ENCODE results near the gene INTS12.
A peak's percentile ranks its signal among the peaks of the same experiment; 100 is the strongest.

The INTS12 gene

GRCh38 chr4:105637408-105638176 is 70.9 kb downstream of the INTS12 start:
- no peaks in the 10 kb centered on the region for H3K9me3 ChIP-seq (ENCODE audit: control insufficient read depth, low read length)
- H3K27ac ChIP-seq (ENCODE audit: low read length, poor library complexity, severe bottlenecking): no peak overlapping the region
- H3K18ac ChIP-seq (ENCODE audit: low read depth in 1 of 2, low read length in 2 of 2): no peak overlapping the region
- H3K4ac ChIP-seq (ENCODE audit: low read depth in 1 of 2, low read length in 2 of 2): no peak overlapping the region
- peak; percentile 46 for DNase-seq
- no peaks in the 10 kb centered on the region for H3K27me3 ChIP-seq (ENCODE audit: control insufficient read depth in 1 of 2, insufficient read depth in 1 of 2, low read length in 2 of 2)
- H2BK120ac ChIP-seq (ENCODE audit: low read depth, low read length): no peak overlapping the region
- no peak overlapping the region for H3K4me3 ChIP-seq (ENCODE audit: insufficient read depth in 1 of 2, low read depth in 1 of 2, low read length in 2 of 2)
- H2AK5ac ChIP-seq (ENCODE audit: low read length, severe bottlenecking): no peak overlapping the region
- no peaks in the 10 kb centered on the region for H3K79me1 ChIP-seq (replicated peaks; ENCODE audit: low read length, poor library complexity, severe bottlenecking)
- H2AFZ ChIP-seq (ENCODE audit: low read depth, low read length): no peak overlapping the region
- H3K4me1 ChIP-seq (ENCODE audit: control insufficient read depth, insufficient read depth, low read depth, low read length): no peaks in the 10 kb centered on the region
- no peak overlapping the region for H3K4me2 ChIP-seq (ENCODE audit: low read length, poor library complexity, severe bottlenecking)
- no peaks in the 10 kb centered on the region for H3K36me3 ChIP-seq (ENCODE audit: control insufficient read depth in 1 of 2, insufficient read depth in 2 of 2, low read depth in 1 of 2, low read length in 2 of 2)
- H4K91ac ChIP-seq (ENCODE audit: low read length): no peak overlapping the region
- 81% methylated on average over 4 of the region's 4 CpGs for WGBS
- H3K14ac ChIP-seq (ENCODE audit: low read length in 2 of 2): no peak overlapping the region
- no peak overlapping the region for H3K23ac ChIP-seq (ENCODE audit: low read length in 2 of 2)
- H2BK5ac ChIP-seq (ENCODE audit: low read depth, low read length, poor library complexity, severe bottlenecking): no peak overlapping the region
- no peak overlapping the region for H3K9ac ChIP-seq (ENCODE audit: low read length)
- no peak overlapping the region for H4K8ac ChIP-seq (ENCODE audit: low read length)
- no peak overlapping the region for H2BK12ac ChIP-seq (ENCODE audit: low read length in 2 of 2)
- H2BK15ac ChIP-seq (ENCODE audit: low read depth, poor library complexity, severe bottlenecking): no peak overlapping the region

DNA sequence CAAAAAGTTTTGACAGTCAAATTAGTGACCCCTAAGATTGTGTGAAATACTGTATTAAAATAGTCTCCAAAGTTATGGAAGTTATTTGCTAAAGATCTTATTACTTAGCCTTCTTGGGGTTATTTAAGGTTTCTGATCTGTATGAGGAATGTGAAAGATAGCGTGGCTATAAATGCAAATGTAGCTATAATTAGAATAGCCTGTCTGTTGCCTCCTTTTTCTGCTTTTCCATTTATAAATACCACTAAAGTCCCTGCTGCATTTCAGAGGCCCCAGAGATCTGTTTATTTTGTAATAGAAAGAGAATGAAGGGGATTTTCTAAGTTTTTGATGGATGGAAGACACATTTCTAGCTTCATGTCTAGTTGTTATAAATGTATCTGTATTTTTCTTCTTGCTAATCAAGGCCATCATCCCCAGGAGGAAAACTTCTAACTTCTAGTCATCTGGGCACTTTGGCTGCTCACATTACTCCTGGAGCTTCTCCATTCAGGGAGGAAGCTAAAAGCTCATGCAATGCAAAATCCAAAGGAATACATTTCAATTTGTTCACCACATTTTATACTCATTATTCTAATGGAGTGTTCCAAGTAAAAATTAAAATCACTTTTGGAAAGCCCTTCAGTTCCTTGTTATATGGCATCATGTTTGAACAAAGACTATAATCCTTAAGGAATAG is 73.9 kb downstream of the INTS12 start:
- Histone ChIP-seq H3K9ac (ENCODE audit: low read length) (no peak overlapping the region), H3K23ac (ENCODE audit: low read length in 2 of 2) (no peak overlapping the region), H3K4me2 (ENCODE audit: low read length, poor library complexity, severe bottlenecking) (no peak overlapping the region), H4K91ac (ENCODE audit: low read length) (no peak overlapping the region), H3K4me1 (ENCODE audit: control insufficient read depth, insufficient read depth, low read depth, low read length) (no peaks in the 10 kb centered on the region), H3K79me1 (replicated peaks; ENCODE audit: low read length, poor library complexity, severe bottlenecking) (no peaks in the 10 kb centered on the region), H3K18ac (ENCODE audit: low read depth in 1 of 2, low read length in 2 of 2) (no peak overlapping the region), H3K27me3 (ENCODE audit: control insufficient read depth in 1 of 2, insufficient read depth in 1 of 2, low read length in 2 of 2) (no peaks in the 10 kb centered on the region), H3K9me3 (ENCODE audit: control insufficient read depth, low read length) (no peaks in the 10 kb centered on the region), H2BK5ac (ENCODE audit: low read depth, low read length, poor library complexity, severe bottlenecking) (no peak overlapping the region), H3K14ac (ENCODE audit: low read length in 2 of 2) (no peak overlapping the region), H3K4me3 (ENCODE audit: insufficient read depth in 1 of 2, low read depth in 1 of 2, low read length in 2 of 2) (no peak overlapping the region), H3K4ac (ENCODE audit: low read depth in 1 of 2, low read length in 2 of 2) (no peak overlapping the region), H2BK120ac (ENCODE audit: low read depth, low read length) (no peak overlapping the region), H2BK15ac (ENCODE audit: low read depth, poor library complexity, severe bottlenecking) (no peak overlapping the region), H3K36me3 (ENCODE audit: control insufficient read depth in 1 of 2, insufficient read depth in 2 of 2, low read depth in 1 of 2, low read length in 2 of 2) (no peaks in the 10 kb centered on the region), H4K8ac (ENCODE audit: low read length) (no peak overlapping the region), H3K27ac (ENCODE audit: low read length, poor library complexity, severe bottlenecking) (no peak overlapping the region), H2BK12ac (ENCODE audit: low read length in 2 of 2) (no peak overlapping the region), H2AFZ (ENCODE audit: low read depth, low read length) (no peak overlapping the region), H2AK5ac (ENCODE audit: low read length, severe bottlenecking) (no peak overlapping the region)
- DNase-seq: peak; percentile 3
- WGBS: no CpG with 5 or more reads among the region's 1 CpG

DNA sequence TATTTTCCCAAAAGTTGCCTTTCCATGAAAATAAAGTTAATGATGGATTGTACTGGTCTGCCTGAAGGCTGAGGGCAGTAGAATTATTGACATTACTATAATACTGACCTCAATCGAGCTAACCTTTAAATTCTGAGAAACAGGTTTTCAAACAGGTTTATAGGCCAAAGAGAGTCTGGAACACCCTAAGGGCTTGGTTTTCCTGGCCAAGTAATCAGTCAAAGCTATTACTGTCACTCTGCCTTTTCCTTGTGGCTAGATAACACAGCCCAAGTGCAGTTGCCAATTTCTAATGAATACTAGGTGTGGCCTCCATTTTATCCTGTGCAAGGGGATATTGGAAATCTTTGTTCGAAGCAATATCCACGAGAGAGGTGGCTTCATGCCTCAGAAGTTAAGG is 75.2 kb downstream of the INTS12 start:
- Histone ChIP-seq H3K4me2 (ENCODE audit: low read length, poor library complexity, severe bottlenecking) (no peak overlapping the region), H3K79me1 (replicated peaks; ENCODE audit: low read length, poor library complexity, severe bottlenecking) (no peaks in the 10 kb centered on the region), H3K9ac (ENCODE audit: low read length) (no peak overlapping the region), H3K27me3 (ENCODE audit: control insufficient read depth in 1 of 2, insufficient read depth in 1 of 2, low read length in 2 of 2) (peaks cover 0 to 1% of the 10 kb centered on the region in 2 experiments), H3K9me3 (ENCODE audit: control insufficient read depth, low read length) (no peaks in the 10 kb centered on the region), H2BK120ac (ENCODE audit: low read depth, low read length) (no peak overlapping the region), H2BK15ac (ENCODE audit: low read depth, poor library complexity, severe bottlenecking) (no peak overlapping the region), H2AK5ac (ENCODE audit: low read length, severe bottlenecking) (no peak overlapping the region), H2BK12ac (ENCODE audit: low read length in 2 of 2) (no peak overlapping the region), H3K27ac (ENCODE audit: low read length, poor library complexity, severe bottlenecking) (no peak overlapping the region), H3K23ac (ENCODE audit: low read length in 2 of 2) (no peak overlapping the region), H3K18ac (ENCODE audit: low read depth in 1 of 2, low read length in 2 of 2) (no peak overlapping the region), H3K14ac (ENCODE audit: low read length in 2 of 2) (no peak overlapping the region), H4K91ac (ENCODE audit: low read length) (no peak overlapping the region), H3K4ac (ENCODE audit: low read depth in 1 of 2, low read length in 2 of 2) (no peak overlapping the region), H2BK5ac (ENCODE audit: low read depth, low read length, poor library complexity, severe bottlenecking) (no peak overlapping the region), H3K4me3 (ENCODE audit: insufficient read depth in 1 of 2, low read depth in 1 of 2, low read length in 2 of 2) (no peak overlapping the region), H3K4me1 (ENCODE audit: control insufficient read depth, insufficient read depth, low read depth, low read length) (no peaks in the 10 kb centered on the region), H4K8ac (ENCODE audit: low read length) (no peak overlapping the region), H3K36me3 (ENCODE audit: control insufficient read depth in 1 of 2, insufficient read depth in 2 of 2, low read depth in 1 of 2, low read length in 2 of 2) (no peaks in the 10 kb centered on the region), H2AFZ (ENCODE audit: low read depth, low read length) (no peak overlapping the region)
- WGBS: 90% methylated on average over 1 of the region's 3 CpGs
- no peak for DNase-seq

Measured in mesenchymal stem cell (in vitro differentiated cells and primary cell).